Gastrocnemius medialis (tissue), 4 donors: Measurements from ENCODE around the gene FBXO17.

Source experiments
- POLR2A ChIP-seq, 2 donors: fragments of 450-650 bp; IDR thresholded peaks; one replicate each; pipeline ENCODE4 v1.6.1; 2017; ENCODE audit warnings: antibody characterized with exemption in 2 of 2, mild to moderate bottlenecking in 2 of 2, moderate library complexity in 2 of 2
- TF ChIP-seq, protein P1 (sequence below), 5 experiments: fragments of 450-650 bp in 3 of 5; fragments of 200-600 bp in 2 of 5; sonication (generic) in 2 of 5; IDR thresholded peaks in 4 of 5; conservative IDR thresholded peaks in 1 of 5; 1 replicate in 4 of 5; 2 replicates in 1 of 5; pipeline ENCODE4 v1.5.1; 2016 to 2019; ENCODE audit warnings: antibody characterized with exemption in 5 of 5, mild to moderate bottlenecking in 3 of 5, moderate library complexity in 3 of 5

DNA sequence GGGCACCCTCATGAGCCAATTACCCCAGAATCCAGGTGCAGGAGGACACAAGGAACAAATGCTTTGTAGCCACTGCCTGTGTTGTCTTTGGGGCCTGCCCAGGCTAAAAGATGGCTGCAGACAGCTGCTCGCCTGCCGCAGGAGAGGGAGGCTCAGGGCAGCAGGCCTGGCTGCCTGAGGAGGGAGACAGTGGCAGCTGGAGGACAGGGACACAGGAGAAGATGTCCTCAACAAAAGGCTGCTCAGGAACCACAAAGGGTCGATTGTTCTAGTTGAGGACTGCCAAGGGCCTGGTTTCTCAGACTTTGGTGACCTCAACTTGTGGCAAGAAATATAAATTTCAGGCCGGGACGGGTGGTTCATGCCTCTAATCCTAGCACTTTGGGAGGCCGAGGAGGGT, 83.8 kb downstream of the FBXO17 start:
- no peak for TF ChIP-seq POLR2A (IDR thresholded peaks at IDR 0.05)
- TF ChIP-seq, protein P1, sequence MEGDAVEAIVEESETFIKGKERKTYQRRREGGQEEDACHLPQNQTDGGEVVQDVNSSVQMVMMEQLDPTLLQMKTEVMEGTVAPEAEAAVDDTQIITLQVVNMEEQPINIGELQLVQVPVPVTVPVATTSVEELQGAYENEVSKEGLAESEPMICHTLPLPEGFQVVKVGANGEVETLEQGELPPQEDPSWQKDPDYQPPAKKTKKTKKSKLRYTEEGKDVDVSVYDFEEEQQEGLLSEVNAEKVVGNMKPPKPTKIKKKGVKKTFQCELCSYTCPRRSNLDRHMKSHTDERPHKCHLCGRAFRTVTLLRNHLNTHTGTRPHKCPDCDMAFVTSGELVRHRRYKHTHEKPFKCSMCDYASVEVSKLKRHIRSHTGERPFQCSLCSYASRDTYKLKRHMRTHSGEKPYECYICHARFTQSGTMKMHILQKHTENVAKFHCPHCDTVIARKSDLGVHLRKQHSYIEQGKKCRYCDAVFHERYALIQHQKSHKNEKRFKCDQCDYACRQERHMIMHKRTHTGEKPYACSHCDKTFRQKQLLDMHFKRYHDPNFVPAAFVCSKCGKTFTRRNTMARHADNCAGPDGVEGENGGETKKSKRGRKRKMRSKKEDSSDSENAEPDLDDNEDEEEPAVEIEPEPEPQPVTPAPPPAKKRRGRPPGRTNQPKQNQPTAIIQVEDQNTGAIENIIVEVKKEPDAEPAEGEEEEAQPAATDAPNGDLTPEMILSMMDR (IDR thresholded peaks at IDR 0.05 in 4 of 5, conservative IDR thresholded peaks at IDR 0.05 in 1 of 5) = no peak
